AG20443 (cell line): ENCODE results near the gene ACRBP.

Experiments
- DNase-seq: peaks from one replicate; pipeline ENCODE4 v3.0.0; 2012; ENCODE audit warnings: low spot score, mixed read lengths

The ACRBP gene

GRCh38 chr12:6646276-6647082 is 753 bp downstream of the ACRBP start:
- no peak for DNase-seq

- no peak for DNase-seq
Observed at GRCh38 chr12:6644903-6645302, 2.3 kb downstream of the ACRBP start.

DNA sequence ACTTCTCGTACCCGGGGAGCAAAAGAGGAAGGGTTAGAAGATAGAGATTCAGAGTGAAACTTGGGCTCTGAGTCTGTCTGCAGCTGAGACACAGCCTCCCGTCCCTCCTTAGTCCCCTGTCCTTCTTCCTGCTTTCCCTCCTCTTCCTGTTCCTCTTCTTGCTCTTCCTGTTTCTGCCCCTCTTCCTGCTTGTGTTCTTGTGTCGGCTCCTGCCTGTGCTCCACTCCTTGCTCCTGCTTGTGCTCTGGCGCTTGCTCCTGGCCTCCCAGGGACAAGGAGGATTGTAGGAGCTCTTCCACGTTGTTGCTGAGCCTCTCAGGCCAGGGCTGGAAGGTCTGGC is 3.0 kb downstream of the ACRBP start:
- no peak for DNase-seq

- DNase-seq = no peak
Observed at GRCh38 chr12:6643569-6644256, 3.5 kb downstream of the ACRBP start.

- DNase-seq = no peak
Observed at GRCh38 chr12:6641131-6641530, 6.1 kb downstream of the ACRBP start.

GRCh38 chr12:6640497-6640896 is 6.7 kb downstream of the ACRBP start:
- no peak for DNase-seq

- no peak for DNase-seq
Observed at GRCh38 chr12:6639151-6639801, 8.0 kb downstream of the ACRBP start.

GRCh38 chr12:6638305-6638704 is 8.9 kb downstream of the ACRBP start:
- DNase-seq = no peak

DNA sequence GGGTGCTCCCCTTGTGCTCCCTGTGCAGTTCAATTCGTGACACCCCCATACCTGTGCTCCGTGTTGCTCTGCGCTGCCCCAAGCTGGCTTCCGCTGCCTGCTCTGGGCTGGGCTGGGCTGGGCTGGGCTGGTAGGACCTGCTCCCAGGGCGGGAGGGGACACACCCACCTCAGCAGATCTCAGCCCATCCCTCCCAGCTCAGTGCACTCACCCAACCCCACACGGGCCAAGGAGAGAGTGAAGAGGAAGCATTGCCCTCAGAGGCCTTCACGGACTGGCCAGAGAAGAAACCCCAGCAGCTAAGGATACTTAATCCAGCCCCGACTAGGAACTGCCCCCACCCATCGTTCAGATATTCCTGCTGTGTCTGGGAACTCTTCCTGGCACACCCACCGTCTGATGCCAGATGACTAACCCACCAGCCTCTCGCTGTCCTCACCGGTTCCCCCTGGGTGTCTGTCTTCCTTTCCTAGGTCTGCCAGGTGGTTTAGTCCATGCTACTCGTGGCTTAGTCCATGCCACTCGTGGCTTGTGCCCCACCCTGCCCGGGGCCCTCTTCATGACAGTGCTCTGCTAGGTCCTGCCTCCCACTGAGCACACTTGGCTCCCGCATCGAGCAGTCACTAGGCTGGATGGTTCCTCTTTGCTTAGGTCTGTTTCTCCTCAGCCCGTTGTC is 11.2 kb downstream of the ACRBP start, which contains the start of gene LPAR5:
Gene LPAR5 (minus strand): TSS at position 104 of the 676 bp plus-strand sequence. CDS start 14,711 bp downstream, outside the sequence.
- peak; percentile 74 for DNase-seq

DNA sequence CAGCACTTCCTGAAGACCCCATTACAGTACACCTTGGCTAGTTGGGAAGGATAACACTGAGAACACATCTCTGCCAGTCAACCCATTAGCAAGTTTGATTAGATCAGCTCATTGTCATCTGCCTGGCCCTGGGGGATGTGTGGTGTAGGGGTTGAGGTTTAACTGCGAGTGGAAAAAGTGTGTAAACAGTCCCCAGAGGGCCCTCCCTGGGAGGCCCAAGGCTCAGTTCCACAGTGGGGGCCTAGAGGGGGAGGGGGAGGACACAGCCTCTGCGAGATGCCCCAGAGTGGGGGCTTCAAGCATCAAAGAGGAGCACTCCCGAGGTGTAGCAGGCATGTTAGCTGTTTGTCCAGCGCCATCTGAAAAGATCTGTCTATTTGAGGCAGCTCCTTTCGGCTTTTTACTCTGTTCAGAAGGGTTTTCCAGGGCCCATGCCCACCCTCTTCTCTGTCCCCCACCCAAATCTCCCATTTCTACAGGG is 11.8 kb downstream of the ACRBP start:
- DNase-seq = no peak

DNA sequence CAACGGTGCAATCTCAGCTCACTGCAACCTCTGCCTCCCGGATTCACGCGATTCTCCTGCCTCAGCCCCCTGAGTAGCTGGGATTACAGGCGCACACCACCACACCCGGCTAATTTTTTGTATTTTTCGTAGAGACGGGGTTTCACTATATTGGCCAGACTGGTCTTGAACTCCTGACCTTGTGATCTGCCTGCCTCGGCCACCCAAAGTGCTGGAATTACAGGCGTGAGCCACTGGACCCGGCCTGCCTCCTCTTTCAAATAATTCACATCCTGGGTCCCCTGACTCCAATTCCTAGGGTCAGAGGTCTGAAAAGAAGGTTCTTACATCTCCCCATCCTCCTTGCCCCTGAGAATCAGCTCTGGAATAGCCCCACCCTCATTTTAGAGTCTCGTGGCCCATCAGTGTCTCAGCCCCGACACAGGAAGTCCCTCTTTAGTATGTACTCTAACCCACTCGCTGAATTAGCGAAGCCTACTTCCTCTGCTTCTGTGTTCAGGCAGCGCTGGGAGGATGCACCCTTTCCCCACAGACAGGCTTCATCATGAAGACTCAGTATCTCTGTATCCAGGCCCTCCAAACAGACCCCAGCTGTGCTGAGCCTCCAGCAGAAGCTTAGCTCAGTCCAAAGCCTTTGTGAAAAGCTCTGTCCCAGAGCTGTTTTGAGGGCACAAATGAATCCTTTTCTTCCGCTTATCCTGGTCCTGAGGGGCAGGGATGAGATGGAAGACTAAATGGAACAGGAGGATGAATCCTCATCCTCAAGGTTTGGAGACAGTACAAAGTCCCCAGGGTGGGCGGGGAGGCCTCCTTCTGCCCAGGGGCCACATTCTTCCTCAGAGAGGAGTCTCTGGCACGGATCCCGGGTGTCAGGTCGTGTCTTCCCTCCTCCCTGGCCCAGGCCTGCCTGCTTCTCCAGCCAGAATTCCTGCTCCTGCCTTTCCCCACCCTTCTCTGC is 14.9 kb downstream of the ACRBP start:
- DNase-seq = no peak

DNA sequence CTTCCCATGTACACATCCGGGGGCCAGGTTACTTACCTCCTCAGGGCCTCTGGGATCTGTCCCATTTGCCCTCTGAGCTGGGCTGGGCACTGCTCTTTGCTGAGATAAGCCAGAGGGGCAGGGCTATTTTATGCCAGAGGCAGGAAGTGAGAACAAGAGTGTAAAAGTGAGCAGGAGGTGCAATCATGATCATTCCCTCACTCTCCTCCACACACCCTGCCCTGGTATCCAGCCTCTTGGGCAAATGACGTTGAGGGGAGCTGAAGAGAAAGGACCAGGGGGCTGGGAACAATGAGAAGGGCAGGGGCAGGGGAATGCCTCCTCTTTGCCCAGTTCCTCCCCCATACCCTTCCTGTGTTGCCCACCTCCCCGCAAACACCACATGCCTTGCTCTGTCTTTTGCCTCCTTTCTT is 15.7 kb downstream of the ACRBP start:
- no peak for DNase-seq

DNA sequence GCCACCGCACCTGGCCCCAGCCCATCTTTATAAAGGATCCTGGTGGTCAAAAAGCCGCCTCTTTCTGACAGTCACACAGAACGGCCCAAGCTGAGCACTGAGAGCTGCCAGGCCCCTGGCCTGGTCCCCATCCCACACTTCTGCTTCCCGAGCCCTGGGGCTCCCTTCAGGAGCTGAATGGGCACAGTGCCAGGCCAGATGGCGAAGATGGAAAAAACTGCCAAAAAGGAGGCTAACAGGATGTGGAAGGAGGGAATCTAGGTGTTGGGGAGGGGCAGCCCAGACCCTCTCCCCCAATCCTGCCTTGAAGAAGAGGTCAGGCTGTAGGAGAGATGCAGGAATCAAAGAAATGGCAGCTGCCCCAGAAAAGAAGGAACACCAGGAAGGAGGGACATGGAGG is 16.5 kb downstream of the ACRBP start:
- no peak for DNase-seq

DNA sequence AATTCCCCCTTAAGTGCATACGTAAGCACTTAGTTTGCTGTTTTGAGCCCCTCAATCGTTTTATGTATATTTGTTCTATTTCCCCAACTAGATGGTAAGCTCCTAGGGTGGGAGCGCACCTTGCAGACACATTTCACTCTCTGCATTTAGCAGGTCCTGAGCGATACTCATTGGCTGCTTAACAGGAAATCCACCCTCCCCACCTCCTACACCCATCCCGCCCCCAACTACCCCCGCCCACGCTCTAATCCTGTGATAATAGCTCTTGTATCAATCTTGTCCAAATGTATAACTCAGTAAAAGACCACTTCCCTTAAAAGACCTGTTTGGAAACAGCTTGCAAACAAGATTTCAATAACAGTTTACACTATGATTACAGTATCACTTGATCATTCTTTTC is 19.6 kb downstream of the ACRBP start:
- no peak for DNase-seq

- DNase-seq = no peak
Observed at GRCh38 chr12:6626654-6627283, 20.5 kb downstream of the ACRBP start.

GRCh38 chr12:6620885-6621274 is 26.4 kb downstream of the ACRBP start:
- DNase-seq = no peak

- peak; percentile 69 for DNase-seq
Observed at GRCh38 chr12:6620137-6620884, 26.9 kb downstream of the ACRBP start.

DNA sequence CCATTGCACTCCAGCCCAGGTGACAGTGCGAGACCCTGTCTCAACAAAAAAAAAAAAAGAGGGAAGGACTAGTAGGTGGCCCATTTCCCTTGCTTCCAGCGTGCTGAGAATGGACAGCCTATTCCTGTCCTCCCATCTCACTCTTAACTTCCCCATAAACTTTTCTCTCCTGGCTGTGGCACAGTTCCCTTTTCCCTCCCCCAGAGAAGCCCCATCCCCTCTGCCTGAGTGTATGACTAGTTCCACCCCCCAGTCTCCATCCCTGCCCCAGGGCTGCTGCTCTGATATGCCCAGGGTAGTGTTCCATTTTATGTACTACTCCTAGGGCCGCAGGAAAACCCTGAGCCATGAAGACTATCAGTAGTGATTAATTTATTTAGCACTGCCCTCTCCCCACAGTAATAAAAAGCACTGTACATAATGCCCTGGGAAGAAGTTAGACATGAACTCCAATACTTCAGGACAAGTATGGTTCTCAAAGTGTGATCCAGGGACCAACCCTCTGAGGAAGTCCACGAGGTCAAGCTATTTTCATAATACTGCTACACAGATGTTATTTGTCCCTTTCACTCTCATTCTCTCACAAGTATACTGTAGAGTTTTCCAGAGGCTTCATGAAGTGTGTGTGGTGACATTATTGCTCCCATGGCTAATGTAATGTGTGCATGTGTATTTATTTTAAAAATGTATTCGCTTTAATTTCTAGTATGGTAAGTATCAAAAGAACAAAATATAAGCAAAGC is 28.6 kb downstream of the ACRBP start:
- DNase-seq = no peak

GRCh38 chr12:6615802-6616201 is 31.4 kb downstream of the ACRBP start:
- no peak for DNase-seq
